ENCODE measurements around the gene TOP1. TPM values are rescaled to one million over a fixed set of nuclear protein-coding genes. Genes with fewer than 3 reads are reported as not detected.

TOP1 gene
- polyA plus RNA-seq, 1 of the 3 experiments (the other 2 are of a cell fraction), result 11.9 TPM

DNA sequence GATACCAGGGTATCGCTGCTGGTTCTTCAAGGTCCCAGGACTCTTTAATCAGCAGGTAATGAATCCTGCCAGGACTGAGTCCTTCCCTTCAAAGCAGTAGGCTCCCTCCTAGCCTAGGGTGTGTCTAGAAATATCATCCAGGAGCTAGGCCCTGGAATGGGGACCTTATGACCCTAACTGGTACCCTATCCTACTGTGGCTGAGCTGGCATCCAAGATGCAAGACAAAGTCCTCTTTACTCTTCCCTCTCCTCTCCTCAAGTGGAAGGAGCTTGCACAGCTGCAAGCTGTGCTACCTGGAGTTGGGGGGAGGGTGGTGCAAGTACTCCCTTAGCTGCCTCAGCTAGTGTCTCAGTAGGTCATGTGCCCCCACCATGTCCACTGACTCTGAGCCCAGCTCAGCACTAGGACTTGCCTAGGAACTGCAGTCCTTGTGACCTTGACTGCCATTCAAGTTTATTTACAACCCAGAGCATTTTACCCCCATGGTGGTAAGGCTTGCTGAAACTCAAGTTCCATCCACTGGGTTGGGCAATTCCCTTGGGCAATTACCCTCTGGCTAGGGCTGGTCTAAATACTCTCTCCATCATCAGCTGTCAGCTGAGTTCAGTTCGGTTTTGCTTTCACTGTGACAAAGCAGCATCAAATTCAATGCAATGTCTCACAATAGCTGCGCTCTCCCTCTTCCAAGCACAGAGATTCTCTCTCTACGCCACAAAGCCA is 48.4 kb upstream of the TOP1 start:
- Histone ChIP-seq H3K79me2 (ENCODE audit: insufficient read depth) (no peaks in the 10 kb centered on the region), H3K4me3 (ENCODE audit: low read depth in 2 of 2, low read length in 1 of 2) (no peak overlapping the region), H3K9me3 (peaks cover 23% of the 10 kb centered on the region), H2AFZ (ENCODE audit: low read depth) (no peak overlapping the region), H3K36me3 (replicated peaks in 1 of 2; ENCODE audit: control insufficient read depth in 1 of 2, insufficient read depth in 2 of 2, low read length in 1 of 2) (no peaks in the 10 kb centered on the region), H3F3A (replicated peaks; ENCODE audit: insufficient read depth) (no peaks in the 10 kb centered on the region), H3K9ac (no peak overlapping the region), H3K4me2 (no peak overlapping the region), H3K4me1 (ENCODE audit: control insufficient read depth in 1 of 2, insufficient read depth in 2 of 2, low read depth in 1 of 2, low read length in 1 of 2) (no peaks in the 10 kb centered on the region), H4K20me1 (ENCODE audit: insufficient read depth) (no peaks in the 10 kb centered on the region), H3K27me3 (ENCODE audit: insufficient read depth) (no peaks in the 10 kb centered on the region), H3K9me2 (no peaks in the 10 kb centered on the region), H3K27ac (ENCODE audit: low read depth in 2 of 2, low read length in 1 of 2) (no peak overlapping the region)
- no peak for TF ChIP-seq TCF12 (IDR thresholded peaks at IDR 0.05)
- TF ChIP-seq FOSL2 (IDR thresholded peaks at IDR 0.05; ENCODE audit: borderline replicate concordance, low read depth), result no peak
- TF ChIP-seq EZH2phosphoT487 (IDR thresholded peaks at IDR 0.05; ENCODE audit: borderline replicate concordance, low read depth), result no peak
- TF ChIP-seq REST (IDR thresholded peaks at IDR 0.05; ENCODE audit: low read depth, low read length), result no peak
- no peak for TF ChIP-seq FOXM1 (IDR thresholded peaks at IDR 0.05; ENCODE audit: low read depth)
- no peak for TF ChIP-seq YY1 (IDR thresholded peaks at IDR 0.05; ENCODE audit: low read depth)
- TF ChIP-seq SMC3 (IDR thresholded peaks at IDR 0.05; ENCODE audit: low read depth, low read length), result no peak
- TF ChIP-seq JUND (IDR thresholded peaks at IDR 0.05), result no peak
- TF ChIP-seq GATA2 (CRISPR knock-in tag; IDR thresholded peaks at IDR 0.05), result no peak
- TF ChIP-seq GABPA (IDR thresholded peaks at IDR 0.05; ENCODE audit: low read depth), result no peak
- no peak for TF ChIP-seq RFX5 (IDR thresholded peaks at IDR 0.05; ENCODE audit: low read length)
- TF ChIP-seq RCOR1 (IDR thresholded peaks at IDR 0.05; ENCODE audit: low read length), result no peak
- no peak for TF ChIP-seq RXRA (IDR thresholded peaks at IDR 0.05; ENCODE audit: borderline replicate concordance, low read depth)
- TF ChIP-seq TEAD4 (IDR thresholded peaks at IDR 0.05; ENCODE audit: borderline replicate concordance, insufficient read depth), result no peak
- TF ChIP-seq, protein P1, sequence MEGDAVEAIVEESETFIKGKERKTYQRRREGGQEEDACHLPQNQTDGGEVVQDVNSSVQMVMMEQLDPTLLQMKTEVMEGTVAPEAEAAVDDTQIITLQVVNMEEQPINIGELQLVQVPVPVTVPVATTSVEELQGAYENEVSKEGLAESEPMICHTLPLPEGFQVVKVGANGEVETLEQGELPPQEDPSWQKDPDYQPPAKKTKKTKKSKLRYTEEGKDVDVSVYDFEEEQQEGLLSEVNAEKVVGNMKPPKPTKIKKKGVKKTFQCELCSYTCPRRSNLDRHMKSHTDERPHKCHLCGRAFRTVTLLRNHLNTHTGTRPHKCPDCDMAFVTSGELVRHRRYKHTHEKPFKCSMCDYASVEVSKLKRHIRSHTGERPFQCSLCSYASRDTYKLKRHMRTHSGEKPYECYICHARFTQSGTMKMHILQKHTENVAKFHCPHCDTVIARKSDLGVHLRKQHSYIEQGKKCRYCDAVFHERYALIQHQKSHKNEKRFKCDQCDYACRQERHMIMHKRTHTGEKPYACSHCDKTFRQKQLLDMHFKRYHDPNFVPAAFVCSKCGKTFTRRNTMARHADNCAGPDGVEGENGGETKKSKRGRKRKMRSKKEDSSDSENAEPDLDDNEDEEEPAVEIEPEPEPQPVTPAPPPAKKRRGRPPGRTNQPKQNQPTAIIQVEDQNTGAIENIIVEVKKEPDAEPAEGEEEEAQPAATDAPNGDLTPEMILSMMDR (IDR thresholded peaks at IDR 0.05), result no peak
- TF ChIP-seq RAD21 (IDR thresholded peaks at IDR 0.05; ENCODE audit: low read length), result no peak
- no peak for TF ChIP-seq MAX (IDR thresholded peaks at IDR 0.05; ENCODE audit: low read depth)
- ChIA-PET CTCF (interaction anchor here (1.1 to 3.2 kb wide), 6 partner anchors 10 to 115 kb away, joined by 4 to 14 read pairs (median 6); no protein-coding TSS in a partner anchor), POLR2A (no interaction called here)
- no peak for DNase-seq
- 93% methylated on average over 4 of the region's 4 CpGs for WGBS (ENCODE audit: low lambda C conversion rate)
